ENCODE results near the gene EIF4E2. TPM values are rescaled to one million over a fixed set of nuclear protein-coding genes. Genes with fewer than 3 reads are reported as not detected.
A peak's percentile ranks its signal among the peaks of the same experiment; 100 is the strongest.

Gene EIF4E2
- total and polyA plus RNA-seq, 2 of the 4 experiments (the other 2 are of a cell fraction) = 52.1 to 105 TPM

GRCh38 chr2:232521959-232522622 lies 28.4 kb upstream of the EIF4E2 start:
- intact Hi-C loops (cut with micrococcal nuclease) (loop anchor here (1.0 kb wide), 1 partner anchor 75 kb away; no protein-coding TSS in a partner anchor), in situ Hi-C loops (cut with MboI; ENCODE audit: low sequenced_read_pairs) (no loop called here), dilution Hi-C loops (cut with HindIII; ENCODE audit: low sequenced_read_pairs, unreplicated experiment) (no loop called here)
- Histone ChIP-seq H3K27me3 (ENCODE audit: control insufficient read depth, insufficient read depth, low read length) (peaks cover 73% of the 10 kb centered on the region), H3K27ac (ENCODE audit: insufficient read depth, low read length) (no peak overlapping the region), H4K91ac (ENCODE audit: insufficient read depth, low read depth, low read length) (no peak overlapping the region), H2BK120ac (ENCODE audit: low read depth, low read length) (no peak overlapping the region), H2AK5ac (ENCODE audit: low read depth, low read length) (no peak overlapping the region), H3K4ac (ENCODE audit: low read depth, low read length) (no peak overlapping the region), H2BK5ac (ENCODE audit: low read depth, low read length, poor library complexity, severe bottlenecking) (no peak overlapping the region), H2BK20ac (ENCODE audit: low read depth, low read length) (no peak overlapping the region), H3K4me2 (ENCODE audit: low read depth, low read length) (no peak overlapping the region), H3K14ac (replicated peaks; ENCODE audit: low read depth, low read length) (no peak overlapping the region), H2AK9ac (replicated peaks; ENCODE audit: low read depth, low read length, poor library complexity) (no peak overlapping the region), H3K9me1 (ENCODE audit: insufficient read depth, low read length) (no peaks in the 10 kb centered on the region), H2AFZ (replicated peaks; ENCODE audit: low read length, poor library complexity) (peak overlapping the region; percentile 77), H4K20me1 (ENCODE audit: insufficient read depth, low read length) (no peaks in the 10 kb centered on the region), H4K5ac (ENCODE audit: low read depth, low read length) (no peak overlapping the region), H3K79me1 (ENCODE audit: low read depth in 1 of 2, low read length in 2 of 2) (no peaks in the 10 kb centered on the region), H4K8ac (ENCODE audit: low read depth in 2 of 2, low read length in 2 of 2) (no peak overlapping the region), H3K18ac (ENCODE audit: low read depth, low read length) (no peak overlapping the region), H3K9ac (ENCODE audit: low read depth, low read length) (no peak overlapping the region), H3K4me3 (ENCODE audit: insufficient read depth, low read depth, low read length) (no peak overlapping the region), H3K56ac (ENCODE audit: extremely low read depth, insufficient read depth, low read length) (no peak overlapping the region), H2BK15ac (ENCODE audit: low read depth, low read length) (no peak overlapping the region), H3K9me3 (ENCODE audit: control insufficient read depth, insufficient read depth, low read length) (no peaks in the 10 kb centered on the region), H3K4me1 (ENCODE audit: control insufficient read depth, insufficient read depth, low read length) (no peaks in the 10 kb centered on the region), H3K36me3 (ENCODE audit: control insufficient read depth, insufficient read depth, low read length) (no peaks in the 10 kb centered on the region), H3K23ac (ENCODE audit: low read depth, low read length) (no peak overlapping the region)
- WGBS, 2 experiments (ENCODE audit: extremely low coverage in 2 of 2, insufficient read length in 1 of 2) = 3% methylated on average over 19 of the region's 66 CpGs; no CpG with 5 or more reads in 1 of the 2 experiments
- ChIA-PET CTCF (interaction anchor here (1.8 kb wide), 1 partner anchor 75 kb away, joined by 4 read pairs; no protein-coding TSS in a partner anchor), POLR2A (ENCODE audit: unreplicated experiment) (no interaction called here)
- DNase-seq (no peak), ATAC-seq (ENCODE audit: low read depth) (peak; percentile 75)
- no TSS peak for BruUV-seq (replicated peaks)
- no peak for TF ChIP-seq POLR2A (IDR thresholded peaks at IDR 0.05; ENCODE audit: low read depth, low read length)
- TF ChIP-seq MAZ (IDR thresholded peaks at IDR 0.05; ENCODE audit: borderline replicate concordance, low read depth, low read length) = no peak
- TF ChIP-seq RFX5 (IDR thresholded peaks at IDR 0.05; ENCODE audit: low read depth, low read length) = no peak
- peak; percentile 72 for TF ChIP-seq RAD21 (IDR thresholded peaks at IDR 0.05; ENCODE audit: low read length)
- TF ChIP-seq NFE2L2 (IDR thresholded peaks at IDR 0.05; ENCODE audit: low read depth, low read length) = no peak
- peak; percentile 70 for TF ChIP-seq CTCF (conservative IDR thresholded peaks at IDR 0.05; ENCODE audit: low read depth, low read length)

Data from IMR-90 (cell line).